Brain microvascular endothelial cell (primary cell): ENCODE data around the gene ACOXL.

Experiments used
- DNase-seq: peaks from one replicate; pipeline ENCODE4 v3.0.0-alpha.2; 2020
- H3K27ac ChIP-seq: fragments of 250-450 bp; sonication (Bioruptor Pico); 2 replicates; pipeline ENCODE4 v1.5.1; 2020; ENCODE audit warnings: mild to moderate bottlenecking, moderate library complexity
- H3K27me3 ChIP-seq: fragments of 250-450 bp; sonication (Bioruptor Pico); replicated peaks from 2 replicates; pipeline ENCODE4 v1.5.1; 2020; ENCODE audit warnings: mild to moderate bottlenecking
- H3K36me3 ChIP-seq: fragments of 250-450 bp; sonication (Bioruptor Pico); replicated peaks from 2 replicates; pipeline ENCODE4 v1.5.1; 2020; ENCODE audit warnings: mild to moderate bottlenecking
- H3K4me3 ChIP-seq: 2 replicates; pipeline ENCODE4 v1.5.1; 2011; ENCODE audit warnings: low read depth, mild to moderate bottlenecking, control low read depth, low read length, moderate library complexity
- CTCF ChIP-seq: IDR thresholded peaks from 2 replicates; pipeline ENCODE4 v1.5.1; 2011; ENCODE audit warnings: low read depth, mild to moderate bottlenecking, moderate library complexity, low read length, control low read depth, inconsistent platforms; ENCODE audit errors: missing control alignments
- in situ Hi-C: cut with HindIII; loops from 2 replicates; pipeline ENCODE4 v1.10.0; 2017; ENCODE audit warnings: low sequenced_read_pairs, low pct_ligation_motif_present

Gene ACOXL

DNA sequence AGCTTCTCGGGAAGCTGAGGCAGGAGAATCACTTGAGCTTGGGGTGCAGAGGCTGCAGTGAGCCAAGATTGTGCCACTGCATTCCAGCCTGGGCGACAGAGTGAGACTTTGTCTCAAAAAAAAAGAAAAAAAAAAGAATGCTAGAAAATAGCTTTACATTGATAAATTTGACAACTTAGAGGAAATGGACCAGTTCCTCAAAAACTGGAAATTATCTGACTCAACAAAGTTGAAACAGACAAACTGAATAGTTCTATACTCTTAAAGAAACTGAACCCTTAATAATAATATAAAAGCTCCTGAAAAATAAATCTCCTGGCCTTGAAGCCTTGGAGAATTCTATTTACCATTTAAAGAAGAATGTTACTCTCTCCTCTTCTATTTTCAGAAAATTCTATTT is 237.3 kb downstream of the ACOXL start:
- no peaks in the 10 kb centered on the region for H3K27me3 ChIP-seq
- H3K4me3 ChIP-seq: no peak overlapping the region
- H3K36me3 ChIP-seq: no peaks in the 10 kb centered on the region
- H3K27ac ChIP-seq: no peak overlapping the region
- no peak for DNase-seq
- in situ Hi-C loops: no loop called here
- no peak for TF ChIP-seq CTCF

DNA sequence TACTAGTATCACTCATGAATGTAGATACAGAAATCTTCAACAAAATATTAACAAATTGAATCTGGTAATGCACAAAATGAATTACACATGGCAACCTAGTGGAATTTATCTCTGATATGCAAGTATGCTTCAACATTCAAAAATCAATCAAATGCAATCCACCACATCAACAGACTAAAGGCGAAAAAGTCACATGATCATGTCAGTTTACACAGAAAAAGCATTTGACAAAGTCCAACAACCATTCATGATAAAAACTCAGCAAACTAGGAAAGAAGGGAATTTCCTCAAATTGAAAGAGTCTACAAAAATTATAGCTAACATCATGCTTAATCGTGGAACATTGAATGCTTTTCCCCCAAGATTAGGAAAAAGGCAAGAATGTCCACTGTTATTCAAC is 237.8 kb downstream of the ACOXL start:
- no peak for DNase-seq
- in situ Hi-C loops: no loop called here
- no peak for TF ChIP-seq CTCF
- no peak overlapping the region for H3K27ac ChIP-seq
- H3K36me3 ChIP-seq: no peaks in the 10 kb centered on the region
- no peak overlapping the region for H3K4me3 ChIP-seq
- no peaks in the 10 kb centered on the region for H3K27me3 ChIP-seq

GRCh38 chr2:110971811-110972210 is 239.4 kb downstream of the ACOXL start:
- Histone ChIP-seq H3K4me3 (no peak overlapping the region), H3K27ac (no peak overlapping the region), H3K27me3 (no peaks in the 10 kb centered on the region), H3K36me3 (no peaks in the 10 kb centered on the region)
- TF ChIP-seq CTCF: no peak
- no peak for DNase-seq
- in situ Hi-C loops: no loop called here

GRCh38 chr2:110973262-110973661 is 240.9 kb downstream of the ACOXL start:
- Histone ChIP-seq H3K4me3 (no peak overlapping the region), H3K27ac (no peak overlapping the region), H3K36me3 (no peaks in the 10 kb centered on the region), H3K27me3 (no peaks in the 10 kb centered on the region)
- in situ Hi-C loops: no loop called here
- no peak for DNase-seq
- no peak for TF ChIP-seq CTCF

GRCh38 chr2:110977403-110977802 is 245.0 kb downstream of the ACOXL start:
- no peaks in the 10 kb centered on the region for H3K36me3 ChIP-seq
- no peak for TF ChIP-seq CTCF
- in situ Hi-C loops: no loop called here
- H3K27me3 ChIP-seq: no peaks in the 10 kb centered on the region
- no peak overlapping the region for H3K4me3 ChIP-seq
- no peak for DNase-seq
- no peak overlapping the region for H3K27ac ChIP-seq

DNA sequence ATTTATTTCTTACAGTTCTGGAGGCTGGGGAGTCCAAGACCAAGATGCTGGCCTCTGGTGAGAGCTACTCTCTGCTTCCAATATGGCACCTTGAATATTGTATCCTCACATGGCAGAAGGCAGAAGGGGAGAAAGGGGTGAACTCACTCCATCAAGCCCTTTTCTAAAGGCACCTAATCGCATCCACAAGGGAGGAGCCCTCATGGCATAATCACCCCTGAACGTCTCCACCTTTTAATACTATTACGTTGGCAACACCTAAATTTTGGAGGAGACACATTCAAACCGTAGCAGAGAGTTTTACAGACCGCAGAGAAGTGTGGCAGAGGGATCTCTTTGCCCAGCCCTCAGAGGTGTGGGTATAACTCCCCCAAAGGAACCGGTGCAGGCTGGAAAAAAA is 245.8 kb downstream of the ACOXL start:
- Histone ChIP-seq H3K36me3 (no peaks in the 10 kb centered on the region), H3K27me3 (peaks cover 1% of the 10 kb centered on the region), H3K27ac (no peak overlapping the region), H3K4me3 (no peak overlapping the region)
- TF ChIP-seq CTCF: no peak
- DNase-seq: no peak
- in situ Hi-C loops: no loop called here
